ENCODE measurements around the gene NR4A1. TPM values are rescaled to one million over a fixed set of nuclear protein-coding genes. Genes with fewer than 3 reads are reported as not detected.
A peak's percentile ranks its signal among the peaks of the same experiment; 100 is the strongest.

Gene NR4A1
- polyA plus RNA-seq, 1 of the 3 experiments (the other 2 are of a cell fraction), result 120 TPM

- Histone ChIP-seq H3K4me3 (ENCODE audit: low read depth in 2 of 2, low read length in 1 of 2) (no peak overlapping the region), H3K27ac (ENCODE audit: low read depth in 2 of 2, low read length in 1 of 2) (no peak overlapping the region), H3K4me1 (ENCODE audit: control insufficient read depth in 1 of 2, insufficient read depth in 2 of 2, low read depth in 1 of 2, low read length in 1 of 2) (peaks cover 8 to 12% of the 10 kb centered on the region in 2 experiments; a peak in 2 of 4 replicates), H3K79me2 (ENCODE audit: insufficient read depth) (no peaks in the 10 kb centered on the region), H3F3A (replicated peaks; ENCODE audit: insufficient read depth) (peaks cover 8% of the 10 kb centered on the region), H3K9me3 (no peaks in the 10 kb centered on the region), H3K9ac (no peak overlapping the region), H4K20me1 (ENCODE audit: insufficient read depth) (peaks cover 14% of the 10 kb centered on the region), H3K27me3 (ENCODE audit: insufficient read depth) (no peaks in the 10 kb centered on the region), H3K9me2 (no peaks in the 10 kb centered on the region), H3K36me3 (replicated peaks in 1 of 2; ENCODE audit: control insufficient read depth in 1 of 2, insufficient read depth in 2 of 2, low read length in 1 of 2) (no peaks in the 10 kb centered on the region), H3K4me2 (no peak overlapping the region), H2AFZ (ENCODE audit: low read depth) (no peak overlapping the region)
- no peak for TF ChIP-seq MXI1 (IDR thresholded peaks at IDR 0.05; ENCODE audit: low read depth, low read length)
- WGBS (ENCODE audit: low lambda C conversion rate), result over 99% methylated on average over 5 of the region's 5 CpGs
- DNase-seq, result no peak
- ChIA-PET CTCF (interaction anchor here (2.2 to 15.6 kb wide), 2 partner anchors 8 to 22 kb away, joined by 6 to 279 read pairs; no protein-coding TSS in a partner anchor), POLR2A (interaction anchor here (0.6 kb wide), 1 partner anchor 46 kb away, joined by 3 read pairs; no protein-coding TSS in a partner anchor)
Observed at GRCh38 chr12:52049688-52050087, 1.6 kb upstream of the NR4A1 start.

- POLR2A ChIA-PET, result interaction anchor here (0.6 to 1.4 kb wide), 3 partner anchors 11 to 47 kb away, joined by 3 read pairs; no protein-coding TSS in a partner anchor
- TF ChIP-seq POLR2AphosphoS5 (IDR thresholded peaks at IDR 0.05; ENCODE audit: low read depth, low read length) (no peak), EP300 (IDR thresholded peaks at IDR 0.05; ENCODE audit: borderline replicate concordance in 1 of 2, low read depth in 1 of 2, low read length in 1 of 2) (no peak), YY1 (IDR thresholded peaks at IDR 0.05; ENCODE audit: low read depth) (no peak), FOXM1 (IDR thresholded peaks at IDR 0.05; ENCODE audit: low read depth) (no peak), MXI1 (IDR thresholded peaks at IDR 0.05; ENCODE audit: low read depth, low read length) (no peak), GABPA (IDR thresholded peaks at IDR 0.05; ENCODE audit: low read depth) (no peak), RXRA (IDR thresholded peaks at IDR 0.05; ENCODE audit: borderline replicate concordance, low read depth) (no peak), FOSL2 (IDR thresholded peaks at IDR 0.05; ENCODE audit: borderline replicate concordance, low read depth) (no peak)
- TF ChIP-seq, protein P1, sequence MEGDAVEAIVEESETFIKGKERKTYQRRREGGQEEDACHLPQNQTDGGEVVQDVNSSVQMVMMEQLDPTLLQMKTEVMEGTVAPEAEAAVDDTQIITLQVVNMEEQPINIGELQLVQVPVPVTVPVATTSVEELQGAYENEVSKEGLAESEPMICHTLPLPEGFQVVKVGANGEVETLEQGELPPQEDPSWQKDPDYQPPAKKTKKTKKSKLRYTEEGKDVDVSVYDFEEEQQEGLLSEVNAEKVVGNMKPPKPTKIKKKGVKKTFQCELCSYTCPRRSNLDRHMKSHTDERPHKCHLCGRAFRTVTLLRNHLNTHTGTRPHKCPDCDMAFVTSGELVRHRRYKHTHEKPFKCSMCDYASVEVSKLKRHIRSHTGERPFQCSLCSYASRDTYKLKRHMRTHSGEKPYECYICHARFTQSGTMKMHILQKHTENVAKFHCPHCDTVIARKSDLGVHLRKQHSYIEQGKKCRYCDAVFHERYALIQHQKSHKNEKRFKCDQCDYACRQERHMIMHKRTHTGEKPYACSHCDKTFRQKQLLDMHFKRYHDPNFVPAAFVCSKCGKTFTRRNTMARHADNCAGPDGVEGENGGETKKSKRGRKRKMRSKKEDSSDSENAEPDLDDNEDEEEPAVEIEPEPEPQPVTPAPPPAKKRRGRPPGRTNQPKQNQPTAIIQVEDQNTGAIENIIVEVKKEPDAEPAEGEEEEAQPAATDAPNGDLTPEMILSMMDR (IDR thresholded peaks at IDR 0.05), result no peak
- TF ChIP-seq, protein P2, sequence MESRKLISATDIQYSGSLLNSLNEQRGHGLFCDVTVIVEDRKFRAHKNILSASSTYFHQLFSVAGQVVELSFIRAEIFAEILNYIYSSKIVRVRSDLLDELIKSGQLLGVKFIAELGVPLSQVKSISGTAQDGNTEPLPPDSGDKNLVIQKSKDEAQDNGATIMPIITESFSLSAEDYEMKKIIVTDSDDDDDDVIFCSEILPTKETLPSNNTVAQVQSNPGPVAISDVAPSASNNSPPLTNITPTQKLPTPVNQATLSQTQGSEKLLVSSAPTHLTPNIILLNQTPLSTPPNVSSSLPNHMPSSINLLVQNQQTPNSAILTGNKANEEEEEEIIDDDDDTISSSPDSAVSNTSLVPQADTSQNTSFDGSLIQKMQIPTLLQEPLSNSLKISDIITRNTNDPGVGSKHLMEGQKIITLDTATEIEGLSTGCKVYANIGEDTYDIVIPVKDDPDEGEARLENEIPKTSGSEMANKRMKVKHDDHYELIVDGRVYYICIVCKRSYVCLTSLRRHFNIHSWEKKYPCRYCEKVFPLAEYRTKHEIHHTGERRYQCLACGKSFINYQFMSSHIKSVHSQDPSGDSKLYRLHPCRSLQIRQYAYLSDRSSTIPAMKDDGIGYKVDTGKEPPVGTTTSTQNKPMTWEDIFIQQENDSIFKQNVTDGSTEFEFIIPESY (IDR thresholded peaks at IDR 0.05; ENCODE audit: borderline replicate concordance, low read depth), result no peak
- TF ChIP-seq, protein P3, sequence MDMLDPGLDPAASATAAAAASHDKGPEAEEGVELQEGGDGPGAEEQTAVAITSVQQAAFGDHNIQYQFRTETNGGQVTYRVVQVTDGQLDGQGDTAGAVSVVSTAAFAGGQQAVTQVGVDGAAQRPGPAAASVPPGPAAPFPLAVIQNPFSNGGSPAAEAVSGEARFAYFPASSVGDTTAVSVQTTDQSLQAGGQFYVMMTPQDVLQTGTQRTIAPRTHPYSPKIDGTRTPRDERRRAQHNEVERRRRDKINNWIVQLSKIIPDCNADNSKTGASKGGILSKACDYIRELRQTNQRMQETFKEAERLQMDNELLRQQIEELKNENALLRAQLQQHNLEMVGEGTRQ (IDR thresholded peaks at IDR 0.05; ENCODE audit: borderline replicate concordance, low read depth, low read length), result no peak
- Histone ChIP-seq H3K4me3 (ENCODE audit: low read depth in 2 of 2, low read length in 1 of 2) (peak overlapping the region; percentile 53 to 65), H3K27ac (ENCODE audit: low read depth in 2 of 2, low read length in 1 of 2) (peak overlapping the region in 1 of 2 experiments; percentile 71; a peak in 2 of 4 replicates), H3K79me2 (ENCODE audit: insufficient read depth) (no peaks in the 10 kb centered on the region), H3F3A (replicated peaks; ENCODE audit: insufficient read depth) (peaks cover 8% of the 10 kb centered on the region), H3K9ac (peak overlapping the region; percentile 97), H3K4me1 (ENCODE audit: control insufficient read depth in 1 of 2, insufficient read depth in 2 of 2, low read depth in 1 of 2, low read length in 1 of 2) (peaks cover 8 to 12% of the 10 kb centered on the region in 2 experiments; a peak in 2 of 4 replicates), H3K9me3 (no peaks in the 10 kb centered on the region), H2AFZ (ENCODE audit: low read depth) (peak overlapping the region; percentile 76), H3K36me3 (replicated peaks in 1 of 2; ENCODE audit: control insufficient read depth in 1 of 2, insufficient read depth in 2 of 2, low read length in 1 of 2) (no peaks in the 10 kb centered on the region), H4K20me1 (ENCODE audit: insufficient read depth) (peaks cover 14% of the 10 kb centered on the region), H3K4me2 (peak overlapping the region; percentile 99), H3K9me2 (no peaks in the 10 kb centered on the region), H3K27me3 (ENCODE audit: insufficient read depth) (no peaks in the 10 kb centered on the region)
- CTCF ChIA-PET, result interaction anchor here (1.3 to 15.6 kb wide), 4 partner anchors 9 to 23 kb away, joined by 4 to 279 read pairs (median 5); no protein-coding TSS in a partner anchor
- WGBS (ENCODE audit: low lambda C conversion rate), result 69% methylated on average over 12 of the region's 16 CpGs
- no peak for DNase-seq
Observed at GRCh38 chr12:52050116-52050757, 1.0 kb upstream of the NR4A1 start.

Measured in SK-N-SH (cell line).